GM23338 (cell line): ENCODE measurements around the gene PPFIBP2. TPM values are rescaled to one million over a fixed set of nuclear protein-coding genes. Genes with fewer than 3 reads are reported as not detected.
A peak's percentile ranks its signal among the peaks of the same experiment; 100 is the strongest.

Experiments
- ATAC-seq: fragments of 200-7000 bp; cut with Tn5 transposase; 3 replicates; pipeline ENCODE4 v1.9.1; 2020
- DNase-seq: peaks from one replicate; pipeline ENCODE4 v3.0.0-alpha.2; 2015; ENCODE audit warnings: low spot score
- H2AFZ ChIP-seq: fragments of 200-600 bp; sonication (generic); 2 replicates; pipeline ENCODE4 v1.8.0; 2016; ENCODE audit warnings: antibody characterized with exemption, mild to moderate bottlenecking, moderate library complexity
- H3F3A ChIP-seq: fragments of 200-600 bp; sonication (generic); replicated peaks from 2 replicates; pipeline ENCODE4 v1.8.0; 2017; ENCODE audit warnings: antibody characterized with exemption, mixed run types, low read depth
- H3K27ac ChIP-seq: fragments of 200-600 bp; sonication (generic); 2 replicates; pipeline ENCODE4 v1.6.1; 2016; ENCODE audit warnings: low read depth
- H3K27me3 ChIP-seq: fragments of 200-600 bp; sonication (generic); 2 replicates; pipeline ENCODE4 v1.8.0; 2016; ENCODE audit warnings: mild to moderate bottlenecking, mixed run types, moderate library complexity; ENCODE audit not compliant: insufficient read depth
- H3K36me3 ChIP-seq: fragments of 200-600 bp; sonication (generic); 2 replicates; pipeline ENCODE4 v1.8.0; 2016; ENCODE audit warnings: mild to moderate bottlenecking; ENCODE audit not compliant: insufficient read depth
- H3K4me1 ChIP-seq: fragments of 200-600 bp; sonication (generic); 2 replicates; pipeline ENCODE4 v1.8.0; 2016; ENCODE audit warnings: mild to moderate bottlenecking, moderate library complexity; ENCODE audit not compliant: insufficient read depth
- H3K4me2 ChIP-seq: fragments of 200-600 bp; sonication (generic); 2 replicates; pipeline ENCODE4 v1.7.1; 2017; ENCODE audit warnings: mixed run types
- H3K4me3 ChIP-seq: fragments of 200-600 bp; sonication (generic); 2 replicates; pipeline ENCODE4 v1.6.1; 2016; ENCODE audit warnings: mixed run types
- H3K79me2 ChIP-seq: fragments of 200-600 bp; sonication (generic); replicated peaks from 2 replicates; pipeline ENCODE4 v1.8.0; 2017; ENCODE audit warnings: mild to moderate bottlenecking; ENCODE audit not compliant: insufficient read depth
- H3K9me2 ChIP-seq: fragments of 200-600 bp; sonication (generic); 2 replicates; pipeline ENCODE4 v1.8.0; 2017; ENCODE audit not compliant: insufficient read depth
- H4K20me1 ChIP-seq: fragments of 200-600 bp; sonication (generic); replicated peaks from 2 replicates; pipeline ENCODE4 v1.8.0; 2017; ENCODE audit warnings: mild to moderate bottlenecking; ENCODE audit not compliant: insufficient read depth
- H3K27ac Mint-ChIP-seq: 2 replicates; pipeline ENCODE4 v1.8.0; 2020; ENCODE audit warnings: inconsistent platforms, mild to moderate bottlenecking, moderate library complexity, mixed read lengths
- H3K27me3 Mint-ChIP-seq: 3 replicates; pipeline ENCODE4 v1.8.0; 2022; ENCODE audit warnings: low read depth, mild to moderate bottlenecking, moderate library complexity, mixed read lengths, inconsistent platforms; ENCODE audit not compliant: insufficient read depth, poor library complexity
- H3K36me3 Mint-ChIP-seq: 3 replicates; pipeline ENCODE4 v1.8.0; 2021; ENCODE audit warnings: low read depth, mild to moderate bottlenecking, inconsistent platforms, moderate library complexity, mixed read lengths
- H3K4me1 Mint-ChIP-seq: 3 replicates; pipeline ENCODE4 v1.8.0; 2020; ENCODE audit warnings: mild to moderate bottlenecking, inconsistent platforms, mixed read lengths
- H3K4me3 Mint-ChIP-seq: 3 replicates; pipeline ENCODE4 v1.8.0; 2021; ENCODE audit warnings: moderate library complexity, mild to moderate bottlenecking, inconsistent platforms, mixed read lengths
- H3K9me3 Mint-ChIP-seq: 3 replicates; pipeline ENCODE4 v1.8.0; 2020; ENCODE audit warnings: moderate library complexity, mild to moderate bottlenecking, inconsistent platforms, mixed read lengths
- CTCF ChIP-seq, 2 experiments: fragments of 200-600 bp in 1 of 2; sonication (generic) in 1 of 2; conservative IDR thresholded peaks; 2 replicates each; pipeline versions ENCODE4 v1.5.1 to v1.6.1; 2016 to 2017; ENCODE audit warnings: antibody characterized with exemption in 2 of 2, low read depth in 2 of 2, mild to moderate bottlenecking in 2 of 2, moderate library complexity in 1 of 2
- EZH2 ChIP-seq: fragments of 200-600 bp; sonication (generic); IDR thresholded peaks from one replicate; pipeline ENCODE4 v1.8.0; 2017; ENCODE audit warnings: antibody characterized with exemption, mild to moderate bottlenecking, low read depth; ENCODE audit not compliant: unreplicated experiment
- JUNB ChIP-seq: IDR thresholded peaks from one replicate; pipeline ENCODE4 v1.6.1; 2016; ENCODE audit warnings: antibody characterized with exemption; ENCODE audit not compliant: unreplicated experiment
- NANOG ChIP-seq: IDR thresholded peaks from 2 replicates; pipeline ENCODE4 v1.6.1; 2016; ENCODE audit warnings: antibody characterized with exemption, borderline replicate concordance
- REST ChIP-seq: IDR thresholded peaks from one replicate; pipeline ENCODE4 v1.6.1; 2018; ENCODE audit warnings: antibody characterized with exemption; ENCODE audit not compliant: unreplicated experiment
- ZNF331 ChIP-seq: fragments of 250-450 bp; sonication (Bioruptor Pico); IDR thresholded peaks from 2 replicates; pipeline ENCODE4 v1.5.0; 2020; ENCODE audit warnings: low read depth, mild to moderate bottlenecking, moderate library complexity
- polyA plus RNA-seq: library from polyadenylated mRNA; unstranded; fragments of >200 nt; fragmentation: Nextera tagmentation; extraction: Ambion mirVana; gene quantifications from 2 replicates; pipeline ENCODE4 v1.2.1, GENCODE V29; 2016
- total RNA-seq: library from RNA; depleted of rRNA; stranded (reverse); fragments of >200 nt; shearing (Covaris generic); gene quantifications from 2 replicates; pipeline ENCODE4 v1.2.3, GENCODE V29; 2014

The PPFIBP2 gene
- total and polyA plus RNA-seq, 2 experiments from 2014 or later, result 7.1 to 14.8 TPM

GRCh38 chr11:7570938-7571521 is 57.2 kb downstream of the PPFIBP2 start:
- Histone ChIP-seq H3K27ac (no peak overlapping the region), H3K79me2 (no peaks in the 10 kb centered on the region), H3K27me3 (no peaks in the 10 kb centered on the region), H3K4me2 (no peak overlapping the region), H3K4me3 (no peak overlapping the region), H3K9me2 (0 out of 2 replicates have a peak, but pooled peaks cover 2% of the 10 kb centered on the region), H4K20me1 (no peaks in the 10 kb centered on the region), H3K36me3 (no peaks in the 10 kb centered on the region), H2AFZ (no peak overlapping the region), H3F3A (no peaks in the 10 kb centered on the region), H3K4me1 (peaks cover 46% of the 10 kb centered on the region)
- H3K36me3 Mint-ChIP-seq, result peaks cover 9% of the 10 kb centered on the region
- H3K9me3 Mint-ChIP-seq, result no peaks in the 10 kb centered on the region; the same call in 2 of the 3 replicates
- TF ChIP-seq CTCF (conservative IDR thresholded peaks at IDR 0.05; ENCODE audit: low read depth in 2 of 2) (peak in 1 of 2 experiments; percentile 12; a peak in 1 of 4 replicates), JUNB (no peak)
- peak; percentile 30 for ATAC-seq
- peak; percentile 38 for DNase-seq
- peaks cover 15% of the 10 kb centered on the region for H3K27me3 Mint-ChIP-seq
- no peak overlapping the region; the same call in 1 of the 2 replicates for H3K27ac Mint-ChIP-seq
- H3K4me1 Mint-ChIP-seq, result peaks cover 51% of the 10 kb centered on the region
- no peak overlapping the region for H3K4me3 Mint-ChIP-seq

- 0 out of 2 replicates have a peak, but pooled peaks cover 2% of the 10 kb centered on the region for H3K9me2 ChIP-seq
- H3K27me3 ChIP-seq, result no peaks in the 10 kb centered on the region
- no peaks in the 10 kb centered on the region; the same call in 2 of the 3 replicates for H3K9me3 Mint-ChIP-seq
- peak overlapping the region; percentile 89 for H3K27ac Mint-ChIP-seq
- DNase-seq (peak; percentile 92), ATAC-seq (peak; percentile 85)
- peaks cover 56% of the 10 kb centered on the region for H3K4me1 Mint-ChIP-seq
- H3K4me1 ChIP-seq, result peaks cover 52% of the 10 kb centered on the region
- TF ChIP-seq EZH2 (no peak), JUNB (no peak), CTCF (conservative IDR thresholded peaks at IDR 0.05; ENCODE audit: low read depth in 2 of 2) (peak; percentile 91 to 92), REST (no peak), NANOG (no peak), ZNF331 (CRISPR knock-in tag) (no peak)
- no peak overlapping the region for H3K4me3 Mint-ChIP-seq
- H3K36me3 ChIP-seq, result no peaks in the 10 kb centered on the region
- H3K27me3 Mint-ChIP-seq, result peaks cover 15% of the 10 kb centered on the region
- no peak overlapping the region for H3K4me3 ChIP-seq
- no peak overlapping the region for H3K4me2 ChIP-seq
- H4K20me1 ChIP-seq, result no peaks in the 10 kb centered on the region
- no peaks in the 10 kb centered on the region for H3F3A ChIP-seq
- no peaks in the 10 kb centered on the region for H3K79me2 ChIP-seq
- H3K36me3 Mint-ChIP-seq, result peaks cover 9% of the 10 kb centered on the region; the same call in 2 of the 3 replicates
- H3K27ac ChIP-seq, result no peak overlapping the region
- no peak overlapping the region for H2AFZ ChIP-seq
These were observed 57.8 kb downstream of the PPFIBP2 start for GRCh38 chr11:7571640-7572000.
